ENCODE results near the gene DEFB125.
"Not testable (repeated sequence)": the region's sequence is repeated elsewhere in the genome, so short reads cannot be mapped to it uniquely, and the experiment has no call there.

DNA sequence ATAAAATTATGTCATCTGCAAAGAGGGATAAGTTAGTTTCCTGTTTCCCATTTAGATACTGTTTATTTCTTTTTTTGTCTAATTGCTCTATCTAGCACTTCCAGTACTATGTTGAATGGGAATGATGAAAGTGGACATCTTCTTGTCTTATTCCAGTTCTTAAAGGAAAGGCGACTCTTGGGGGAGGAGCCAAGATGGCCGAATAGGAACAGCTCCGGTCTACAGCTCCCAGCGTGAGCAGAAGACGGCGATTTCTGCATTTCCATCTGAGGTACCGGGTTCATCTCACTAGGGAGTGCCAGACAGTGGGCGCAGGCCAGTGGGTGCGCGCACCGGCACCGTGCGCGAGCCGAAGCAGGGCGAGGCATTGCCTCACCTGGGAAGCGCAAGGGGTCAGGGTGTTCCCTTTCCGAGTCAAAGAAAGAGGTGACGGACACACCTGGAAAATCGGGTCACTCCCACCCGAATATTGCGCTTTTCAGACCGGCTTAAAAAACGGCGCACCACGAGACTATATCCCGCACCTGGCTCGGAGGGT is 42.4 kb downstream of the DEFB125 start:
- TF ChIP-seq, protein P1, sequence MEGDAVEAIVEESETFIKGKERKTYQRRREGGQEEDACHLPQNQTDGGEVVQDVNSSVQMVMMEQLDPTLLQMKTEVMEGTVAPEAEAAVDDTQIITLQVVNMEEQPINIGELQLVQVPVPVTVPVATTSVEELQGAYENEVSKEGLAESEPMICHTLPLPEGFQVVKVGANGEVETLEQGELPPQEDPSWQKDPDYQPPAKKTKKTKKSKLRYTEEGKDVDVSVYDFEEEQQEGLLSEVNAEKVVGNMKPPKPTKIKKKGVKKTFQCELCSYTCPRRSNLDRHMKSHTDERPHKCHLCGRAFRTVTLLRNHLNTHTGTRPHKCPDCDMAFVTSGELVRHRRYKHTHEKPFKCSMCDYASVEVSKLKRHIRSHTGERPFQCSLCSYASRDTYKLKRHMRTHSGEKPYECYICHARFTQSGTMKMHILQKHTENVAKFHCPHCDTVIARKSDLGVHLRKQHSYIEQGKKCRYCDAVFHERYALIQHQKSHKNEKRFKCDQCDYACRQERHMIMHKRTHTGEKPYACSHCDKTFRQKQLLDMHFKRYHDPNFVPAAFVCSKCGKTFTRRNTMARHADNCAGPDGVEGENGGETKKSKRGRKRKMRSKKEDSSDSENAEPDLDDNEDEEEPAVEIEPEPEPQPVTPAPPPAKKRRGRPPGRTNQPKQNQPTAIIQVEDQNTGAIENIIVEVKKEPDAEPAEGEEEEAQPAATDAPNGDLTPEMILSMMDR (conservative IDR thresholded peaks at IDR 0.05) = not testable (repeated sequence)
- not testable (repeated sequence) for TF ChIP-seq ZFX (IDR thresholded peaks at IDR 0.05)

All from C4-2B (cell line).